Coronary artery (tissue), 2 donors: Measurements from ENCODE around the gene GNPTAB.

Source experiments
- DNase-seq: peaks from one replicate; pipeline ENCODE4 v3.0.0-alpha.2; 2017; ENCODE audit warnings: low spot score
- H3K27ac ChIP-seq, 2 donors: fragments of 200-600 bp; sonication (generic); one replicate each; pipeline ENCODE4 v1.5.1; 2016 to 2019
- H3K4me3 ChIP-seq: fragments of 200-600 bp; sonication (generic); 2 replicates; pipeline ENCODE4 v1.5.1; 2016; ENCODE audit warnings: mild to moderate bottlenecking, moderate library complexity
- CTCF ChIP-seq: fragments of 200-600 bp; sonication (generic); IDR thresholded peaks from one replicate; pipeline ENCODE4 v1.5.1; 2019; ENCODE audit warnings: antibody characterized with exemption

GNPTAB gene

GRCh38 chr12:101761781-101762180 is 69.0 kb downstream of the GNPTAB start:
- DNase-seq = no peak
- Histone ChIP-seq H3K4me3 (no peak overlapping the region), H3K27ac (peak overlapping the region in 1 of 2 donors; percentile 30)
- TF ChIP-seq CTCF = no peak

DNA sequence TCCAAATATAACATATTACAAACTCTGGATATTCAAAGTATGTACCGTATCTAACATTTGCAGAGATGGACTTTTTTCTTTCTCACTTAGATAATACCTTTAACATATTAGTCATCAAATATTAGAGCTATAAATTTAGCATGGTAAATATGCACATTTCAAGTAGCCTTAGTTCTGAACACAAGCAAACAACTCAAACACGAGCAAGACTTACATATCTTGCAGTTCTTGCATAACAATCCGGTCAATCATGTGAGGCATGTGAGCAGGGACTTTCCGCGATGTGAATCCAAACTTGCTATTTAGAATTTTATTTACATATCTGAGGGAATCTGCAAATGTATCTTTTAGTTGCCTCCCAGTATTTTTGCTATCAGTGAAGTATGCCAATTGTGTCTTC is 69.4 kb downstream of the GNPTAB start:
- no peak for DNase-seq
- peak overlapping the region in 1 of 2 donors; percentile 30 for H3K27ac ChIP-seq
- H3K4me3 ChIP-seq = no peak overlapping the region
- TF ChIP-seq CTCF = no peak

GRCh38 chr12:101759396-101760047 is 71.2 kb downstream of the GNPTAB start:
- no peak overlapping the region for H3K27ac ChIP-seq
- no peak for DNase-seq
- no peak overlapping the region for H3K4me3 ChIP-seq
- TF ChIP-seq CTCF = peak; percentile 48

DNA sequence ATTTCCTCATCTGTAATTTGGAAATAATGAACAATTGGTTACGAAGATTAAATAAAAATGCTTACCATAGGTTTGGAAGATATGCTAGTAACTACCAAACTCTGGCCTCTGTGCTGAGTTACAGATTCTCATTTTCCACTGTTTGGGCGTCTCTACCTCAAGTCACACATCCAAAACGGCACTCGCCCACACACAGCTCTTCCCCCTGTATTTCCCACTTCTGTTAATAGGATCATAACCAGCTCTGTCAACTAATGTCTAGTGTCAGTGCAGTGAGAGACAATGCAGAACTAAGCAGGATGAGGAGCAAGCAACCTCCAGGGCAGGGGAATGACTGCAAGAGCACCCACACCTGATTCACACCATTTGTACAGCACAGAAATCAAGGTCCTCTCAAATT is 80.6 kb downstream of the GNPTAB start:
- TF ChIP-seq CTCF = no peak
- H3K27ac ChIP-seq = no peak overlapping the region
- H3K4me3 ChIP-seq = no peak overlapping the region
- DNase-seq = no peak

DNA sequence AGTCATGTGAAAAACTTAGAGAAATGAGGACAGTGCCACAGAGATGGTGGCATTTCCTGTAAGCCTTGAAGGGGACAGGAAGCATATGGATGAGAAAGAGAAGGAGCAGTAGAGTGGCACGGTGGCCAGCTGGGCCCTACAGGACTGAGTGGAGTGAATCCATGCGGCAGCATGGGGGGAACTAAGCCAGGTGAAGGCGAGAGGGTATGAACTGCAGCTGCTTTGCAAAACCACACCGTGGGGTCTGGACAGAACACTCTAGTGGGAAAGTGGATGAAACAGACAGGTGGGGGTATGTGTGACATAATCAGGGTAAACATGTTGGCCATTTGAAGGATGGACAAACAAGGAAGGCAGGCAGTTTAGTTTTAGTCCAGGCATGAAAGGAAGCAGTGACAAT is 81.1 kb downstream of the GNPTAB start:
- TF ChIP-seq CTCF = no peak
- DNase-seq = no peak

GRCh38 chr12:101748907-101749306 is 81.9 kb downstream of the GNPTAB start:
- H3K27ac ChIP-seq = no peak overlapping the region
- no peak overlapping the region for H3K4me3 ChIP-seq
- DNase-seq = no peak
- no peak for TF ChIP-seq CTCF

More for the DNA sequence above, 81.1 kb downstream of the GNPTAB start:
- Histone ChIP-seq H3K4me3 (no peak overlapping the region), H3K27ac (no peak overlapping the region)

DNA sequence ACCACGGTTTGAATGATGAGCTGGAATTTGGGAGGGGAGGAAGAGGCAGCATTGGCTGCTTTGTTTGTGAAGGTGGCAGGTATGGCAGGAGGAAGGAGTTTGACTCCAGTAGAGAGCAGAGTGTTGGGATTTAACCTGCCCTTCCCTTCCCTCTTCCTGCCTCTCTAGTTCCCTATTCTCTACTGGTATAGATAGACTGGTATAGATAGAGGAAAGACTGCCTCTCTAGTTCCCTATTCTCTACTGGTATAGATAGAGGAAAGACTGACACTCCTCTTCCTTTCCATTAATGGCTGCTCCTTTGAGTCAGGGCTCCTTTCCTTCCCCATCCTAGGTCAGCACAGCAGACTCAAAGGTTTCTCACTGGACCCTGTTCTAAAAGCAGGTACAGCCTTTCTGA is 83.1 kb downstream of the GNPTAB start:
- no peak for DNase-seq
- H3K27ac ChIP-seq = no peak overlapping the region
- no peak for TF ChIP-seq CTCF
- H3K4me3 ChIP-seq = no peak overlapping the region
